T-helper 2 cell treated with Interferon-gamma antibody and Interleukin-4, amounts not matched to agents 100 ng/mL and 5 ng/mL, for 36 hours (primary cell): ENCODE data around the gene KCNAB2. TPM values are rescaled to one million over a fixed set of nuclear protein-coding genes. Genes with fewer than 3 reads are reported as not detected.

ENCODE experiments used
- intact Hi-C: fragments of 100-400 bp; cut with micrococcal nuclease; formaldehyde crosslinking; loops from one replicate; pipeline ENCODE4 v1.15.1; 2023
- total RNA-seq: library from RNA; stranded (reverse); gene quantifications from 2 replicates; pipeline ENCODE4 v1.2.3, GENCODE V29; 2022

Gene KCNAB2
- total RNA-seq, 1 donor from 2014 or later, result 321 TPM

- intact Hi-C loops, result no loop called here
Observed at GRCh38 chr1:6144647-6145395, 99.1 kb downstream of the KCNAB2 start.

DNA sequence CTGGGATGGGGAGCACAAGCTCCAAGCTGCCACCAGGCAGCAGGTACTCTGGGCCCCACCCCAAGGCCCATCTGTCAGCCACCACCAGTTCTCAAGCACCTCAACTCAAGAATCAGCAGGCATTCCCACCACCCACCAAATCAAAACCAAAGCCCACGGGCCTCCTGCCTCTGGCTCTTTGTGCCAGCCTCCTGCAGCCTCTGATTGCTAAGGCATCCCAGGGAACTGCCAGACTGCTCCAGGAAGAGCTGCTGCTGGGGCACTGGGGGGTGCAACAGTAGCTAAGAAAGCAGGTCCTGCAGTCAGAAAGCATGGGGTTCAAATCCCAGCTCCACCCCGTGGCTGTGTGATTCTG, 99.7 kb downstream of the KCNAB2 start:
- intact Hi-C loops, result no loop called here

- intact Hi-C loops, result no loop called here
Observed at GRCh38 chr1:6145864-6146410, 100.2 kb downstream of the KCNAB2 start.

DNA sequence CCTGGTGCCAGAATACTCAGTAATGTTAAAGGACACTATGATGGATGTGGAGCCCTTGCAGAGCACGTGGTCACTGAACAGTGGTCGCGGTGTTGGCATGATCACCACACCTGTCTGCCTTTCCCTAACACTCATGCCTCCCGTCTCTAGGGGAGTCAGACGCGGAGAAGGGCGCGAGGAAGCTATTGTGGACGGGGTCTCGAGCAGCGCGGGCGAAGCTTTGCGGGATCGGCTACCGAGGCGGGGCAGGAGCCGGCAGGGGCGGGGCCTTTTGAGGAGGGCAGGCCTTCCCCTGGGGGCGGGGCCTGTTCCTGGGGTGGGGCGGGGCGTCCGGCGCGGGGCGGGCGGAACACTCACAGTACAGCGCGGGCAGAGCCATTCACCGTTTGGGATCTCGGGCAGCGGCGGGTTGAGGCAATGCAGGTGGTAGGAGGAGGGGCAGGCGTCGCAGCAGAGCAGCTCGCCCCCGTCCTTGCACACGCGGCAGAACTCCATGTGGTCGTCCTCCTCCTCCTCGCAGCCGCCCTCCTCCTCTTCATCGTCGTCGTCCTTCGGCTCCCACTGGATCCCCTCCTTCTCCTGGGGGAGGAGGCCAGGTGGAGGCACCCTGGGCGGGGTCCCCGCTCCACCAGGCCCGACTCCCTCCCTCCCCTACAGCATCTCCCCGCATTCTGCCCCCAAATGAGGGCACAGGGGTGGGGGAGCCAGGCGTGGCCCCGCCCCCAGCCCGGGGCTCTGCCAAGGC, 103.0 kb downstream of the KCNAB2 start:
- intact Hi-C loops, result loop anchor here (2.0 kb wide), 1 partner anchor 22 kb away; no protein-coding TSS in a partner anchor

DNA sequence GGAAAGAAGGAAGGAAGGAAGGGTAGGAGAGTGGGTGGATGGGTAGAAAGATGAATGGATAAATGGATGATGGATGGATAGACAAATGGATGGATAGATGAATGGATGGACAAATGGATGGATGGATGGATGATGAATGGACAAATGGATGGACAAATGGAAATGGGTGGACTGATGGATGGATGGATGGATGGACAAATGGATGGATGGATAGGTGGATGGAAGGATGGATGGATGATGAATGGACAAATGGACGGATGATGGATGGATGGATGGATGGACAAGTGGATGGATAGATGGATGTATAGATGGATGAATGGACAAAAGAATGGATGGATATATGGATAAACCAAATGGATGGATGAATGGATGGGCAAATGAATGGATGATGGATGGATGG, 103.9 kb downstream of the KCNAB2 start:
- intact Hi-C loops, result loop anchor here (2.0 kb wide), 1 partner anchor 23 kb away; no protein-coding TSS in a partner anchor

DNA sequence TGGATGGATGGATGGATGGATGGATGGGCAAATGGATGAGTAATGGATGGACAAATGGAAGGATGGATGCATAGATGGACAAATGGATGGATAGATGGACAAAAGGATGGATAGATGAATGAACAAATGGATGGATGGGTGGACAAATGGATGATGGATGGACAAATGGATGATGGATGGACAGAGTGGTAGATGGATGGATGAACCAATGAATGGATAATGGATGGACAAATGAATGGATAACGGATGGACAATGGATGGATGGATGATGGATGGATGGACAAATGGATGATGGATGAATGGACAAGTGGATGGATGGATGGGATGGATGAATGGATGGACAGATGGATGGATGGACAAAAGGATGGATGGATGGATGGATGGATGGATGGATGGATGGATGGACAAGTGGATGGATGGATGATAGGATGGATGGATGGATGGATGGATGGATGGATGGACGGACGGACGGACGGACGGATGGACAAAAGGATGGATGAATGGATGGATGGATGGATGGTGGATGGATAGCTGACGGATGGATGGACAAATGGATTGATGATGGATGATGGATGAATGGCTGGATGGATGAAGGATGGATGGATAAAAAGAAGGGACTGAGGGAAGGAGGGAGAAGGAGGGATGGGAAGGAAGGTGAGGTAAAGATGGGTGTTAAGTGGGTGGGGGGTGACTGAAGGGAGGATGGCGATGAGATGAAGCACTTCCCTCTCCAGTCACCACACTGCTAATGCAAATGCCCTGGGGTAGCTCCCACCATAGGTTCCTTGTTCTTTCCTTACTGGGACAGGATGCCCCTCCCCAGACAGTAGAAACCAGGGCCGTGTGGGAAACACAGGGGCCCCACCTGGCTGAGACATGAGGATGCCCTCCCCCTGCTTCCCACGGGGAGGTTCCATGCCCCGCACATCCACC, 104.6 kb downstream of the KCNAB2 start:
- intact Hi-C loops, result no loop called here

Other genes with a start within 250 kb of the KCNAB2 start
- gene NPHP4, start 53.5 kb upstream of the KCNAB2 start, total RNA-seq, result 21.6 and 23.7 TPM in 2 replicates
- gene CHD5, start 134.4 kb downstream of the KCNAB2 start, total RNA-seq, result 4.5 and 5.3 TPM in 2 replicates
- 435 and 464 TPM in 2 replicates for gene RPL22, start 153.7 kb downstream of the KCNAB2 start, total RNA-seq
- 36.3 and 38.1 TPM in 2 replicates for gene RNF207, start 160.2 kb downstream of the KCNAB2 start, total RNA-seq
- gene ICMT, start 190.1 kb downstream of the KCNAB2 start, total RNA-seq, result 60.9 and 64.4 TPM in 2 replicates
- gene HES3, start 198.3 kb downstream of the KCNAB2 start, total RNA-seq, result not detected in 2 replicates
- gene GPR153, start 215.2 kb downstream of the KCNAB2 start, total RNA-seq, result 0.50 and 0.57 TPM in 2 replicates